ENCODE results near the gene ILF2.

- TF ChIP-seq CTCF (IDR thresholded peaks at IDR 0.05) (no peak), POLR2A (IDR thresholded peaks at IDR 0.05) (no peak)
Measured at GRCh38 chr1:153687346-153688125, 16.7 kb upstream of the ILF2 start.

Measured in thyroid gland (tissue), 4 donors.